Dendritic cell treated with granulocyte-macrophage colony-stimulating factor and Interleukin-4, amounts not matched to agents 40 ng/mL and 50 ng/mL, for 4 days (primary cell): Measurements from ENCODE around the gene SNX9.
"Not testable (repeated sequence)": the region's sequence is repeated elsewhere in the genome, so short reads cannot be mapped to it uniquely, and the experiment has no call there.

Experiments
- H3K27ac Mint-ChIP-seq: one replicate; pipeline ENCODE4 v1.8.0; 2022; ENCODE audit warnings: mild to moderate bottlenecking, mixed read lengths
- H3K27me3 Mint-ChIP-seq: one replicate; pipeline ENCODE4 v1.8.0; 2022; ENCODE audit warnings: mild to moderate bottlenecking, mixed read lengths
- H3K36me3 Mint-ChIP-seq: one replicate; pipeline ENCODE4 v1.8.0; 2022; ENCODE audit warnings: low read depth, mixed read lengths
- H3K4me1 Mint-ChIP-seq: one replicate; pipeline ENCODE4 v1.8.0; 2022; ENCODE audit warnings: low read depth, mixed read lengths
- H3K4me3 Mint-ChIP-seq: one replicate; pipeline ENCODE4 v1.8.0; 2022; ENCODE audit warnings: mild to moderate bottlenecking, moderate library complexity, mixed read lengths
- H3K9me3 Mint-ChIP-seq: one replicate; pipeline ENCODE4 v1.8.0; 2022; ENCODE audit warnings: mixed read lengths
- intact Hi-C: fragments of 100-400 bp; cut with micrococcal nuclease; formaldehyde crosslinking; loops from one replicate; pipeline ENCODE4 v1.15.0; 2022

SNX9 gene

GRCh38 chr6:157937318-157937717 lies 114.3 kb downstream of the SNX9 start:
- Mint-ChIP-seq H3K4me1 (no peaks in the 10 kb centered on the region), H3K9me3 (no peaks in the 10 kb centered on the region), H3K4me3 (no peak overlapping the region), H3K27me3 (no peaks in the 10 kb centered on the region), H3K27ac (no peak overlapping the region), H3K36me3 (peaks cover 93% of the 10 kb centered on the region)
- intact Hi-C loops = no loop called here

DNA sequence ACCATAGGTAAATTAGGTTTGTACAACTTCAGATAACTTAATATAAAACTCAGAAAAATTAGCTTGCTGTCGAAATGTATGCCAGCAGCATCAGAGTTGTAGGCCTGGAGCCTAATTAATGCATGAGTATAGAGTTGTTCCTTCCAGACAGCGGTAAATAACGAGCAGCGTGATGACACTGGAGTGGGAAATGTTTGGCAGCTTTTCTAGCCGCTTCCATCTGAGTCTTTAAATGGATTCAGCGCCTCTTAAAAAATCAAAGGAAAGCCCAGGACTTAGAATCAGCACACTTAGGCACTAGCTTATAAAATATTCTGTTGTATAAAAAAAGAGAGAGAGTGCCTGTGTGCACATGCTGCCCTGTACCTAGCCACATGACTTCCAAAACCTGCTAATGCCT lies 114.9 kb downstream of the SNX9 start:
- no peak overlapping the region for H3K4me3 Mint-ChIP-seq
- H3K9me3 Mint-ChIP-seq = no peaks in the 10 kb centered on the region
- H3K4me1 Mint-ChIP-seq = no peaks in the 10 kb centered on the region
- intact Hi-C loops = no loop called here
- no peaks in the 10 kb centered on the region for H3K27me3 Mint-ChIP-seq
- H3K27ac Mint-ChIP-seq = no peak overlapping the region
- peaks cover 93% of the 10 kb centered on the region for H3K36me3 Mint-ChIP-seq

DNA sequence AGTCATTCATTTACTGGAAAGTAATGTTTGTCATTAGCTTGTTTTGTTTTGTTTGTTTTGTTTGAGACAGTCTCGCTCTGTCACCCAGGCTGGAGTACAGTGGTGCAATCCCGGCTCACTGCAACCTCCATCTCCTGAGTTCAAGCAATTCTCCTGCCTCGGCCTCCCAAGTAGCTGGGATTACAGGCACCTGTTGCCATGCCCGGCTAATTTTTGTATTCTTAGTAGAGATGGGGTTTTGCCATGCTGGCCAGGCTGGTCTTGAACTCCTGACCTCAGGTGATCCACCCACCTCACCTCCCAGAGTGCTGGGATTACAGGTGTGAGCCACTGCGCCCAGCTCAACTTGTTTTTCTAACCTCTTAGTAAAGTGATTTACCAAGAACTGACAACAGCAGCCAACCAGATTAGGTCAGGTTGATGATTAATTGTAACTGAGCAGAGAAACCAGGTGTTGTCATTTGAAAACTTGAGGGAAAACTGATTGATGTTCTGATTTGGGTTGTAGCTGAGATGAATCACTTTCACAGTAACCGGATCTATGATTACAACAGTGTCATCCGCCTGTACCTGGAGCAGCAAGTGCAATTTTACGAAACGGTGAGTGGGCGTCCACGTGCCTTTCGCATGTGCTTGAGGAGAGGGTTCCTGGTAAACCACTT lies 117.5 kb downstream of the SNX9 start:
- H3K9me3 Mint-ChIP-seq, H3K4me3 Mint-ChIP-seq, H3K27ac Mint-ChIP-seq, intact Hi-C loops, H3K27me3 Mint-ChIP-seq, H3K4me1 Mint-ChIP-seq: not testable (repeated sequence)
- peaks cover 94% of the 10 kb centered on the region for H3K36me3 Mint-ChIP-seq

DNA sequence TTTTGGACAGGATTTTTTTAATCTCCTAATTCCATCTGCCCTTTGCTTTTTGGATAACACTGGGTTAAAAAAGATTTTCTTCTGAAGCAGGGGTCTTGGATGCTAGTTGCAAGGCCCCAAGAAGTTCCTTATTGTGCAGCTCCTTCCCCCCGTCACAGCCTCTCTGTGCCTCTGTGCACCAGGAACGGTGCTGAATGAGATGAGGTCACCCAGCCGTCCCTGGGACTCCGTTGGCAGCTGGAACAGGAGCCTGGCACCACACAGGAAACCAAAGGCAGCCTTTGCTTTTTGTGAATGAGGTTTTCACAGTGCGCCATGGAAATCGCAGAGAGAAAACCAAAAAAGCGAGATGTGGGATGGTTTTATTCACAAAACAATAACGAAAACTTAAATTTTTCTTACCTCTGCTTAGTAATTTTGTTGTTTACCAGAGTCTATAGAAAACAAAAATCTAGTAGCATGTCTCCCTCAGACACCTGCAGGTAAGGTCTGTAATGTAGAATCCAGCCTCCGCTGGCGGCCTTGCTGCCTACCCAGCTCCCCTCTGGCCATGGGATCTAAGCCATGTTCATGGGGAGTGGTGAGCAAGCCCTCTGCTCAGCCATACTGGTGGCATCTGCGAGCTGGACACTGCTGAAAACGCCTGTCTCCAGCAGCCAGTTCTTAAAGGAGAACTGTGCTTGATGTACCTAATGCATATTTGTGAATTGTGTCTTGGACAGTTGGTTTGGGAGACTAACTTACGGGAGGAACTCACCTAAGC lies 118.2 kb downstream of the SNX9 start:
- no peaks in the 10 kb centered on the region for H3K4me1 Mint-ChIP-seq
- no peaks in the 10 kb centered on the region for H3K9me3 Mint-ChIP-seq
- intact Hi-C loops = no loop called here
- peaks cover 94% of the 10 kb centered on the region for H3K36me3 Mint-ChIP-seq
- no peak overlapping the region for H3K4me3 Mint-ChIP-seq
- H3K27me3 Mint-ChIP-seq = no peaks in the 10 kb centered on the region
- no peak overlapping the region for H3K27ac Mint-ChIP-seq

DNA sequence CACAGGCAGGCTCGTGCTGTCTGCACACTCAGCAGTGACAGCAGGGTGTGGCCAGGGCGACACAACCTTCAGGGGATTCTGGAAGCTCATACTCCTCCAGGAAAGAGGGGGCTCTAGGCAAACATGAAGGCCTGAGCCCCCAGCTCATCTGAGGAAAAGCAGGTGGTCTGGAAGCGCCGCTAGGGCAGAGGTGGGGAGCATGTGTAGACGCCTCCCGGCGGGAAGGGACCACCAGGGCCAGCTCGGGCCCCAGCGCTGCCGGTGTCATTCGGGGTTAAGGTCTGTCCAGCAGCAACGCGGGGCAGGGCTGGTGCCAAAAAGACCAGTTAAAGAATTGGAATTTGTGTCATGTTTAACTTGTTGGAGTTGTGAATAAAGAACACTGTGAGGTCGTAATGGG lies 119.3 kb downstream of the SNX9 start:
- H3K36me3 Mint-ChIP-seq = peaks cover 94% of the 10 kb centered on the region
- H3K27me3 Mint-ChIP-seq = no peaks in the 10 kb centered on the region
- intact Hi-C loops = no loop called here
- H3K9me3 Mint-ChIP-seq = no peaks in the 10 kb centered on the region
- H3K4me1 Mint-ChIP-seq = no peaks in the 10 kb centered on the region
- no peak overlapping the region for H3K4me3 Mint-ChIP-seq
- no peak overlapping the region for H3K27ac Mint-ChIP-seq

GRCh38 chr6:157943249-157943963 lies 120.4 kb downstream of the SNX9 start:
- no peak overlapping the region for H3K27ac Mint-ChIP-seq
- H3K27me3 Mint-ChIP-seq = no peaks in the 10 kb centered on the region
- peaks cover 83% of the 10 kb centered on the region for H3K36me3 Mint-ChIP-seq
- no peaks in the 10 kb centered on the region for H3K9me3 Mint-ChIP-seq
- no peak overlapping the region for H3K4me3 Mint-ChIP-seq
- no peaks in the 10 kb centered on the region for H3K4me1 Mint-ChIP-seq
- intact Hi-C loops = no loop called here

- peaks cover 2% of the 10 kb centered on the region for H3K27me3 Mint-ChIP-seq
- H3K9me3 Mint-ChIP-seq = no peaks in the 10 kb centered on the region
- no peaks in the 10 kb centered on the region for H3K4me1 Mint-ChIP-seq
- peaks cover 78% of the 10 kb centered on the region for H3K36me3 Mint-ChIP-seq
- no peak overlapping the region for H3K4me3 Mint-ChIP-seq
- no peak overlapping the region for H3K27ac Mint-ChIP-seq
- intact Hi-C loops = no loop called here
These were observed 120.9 kb downstream of the SNX9 start for GRCh38 chr6:157943964-157944283.

DNA sequence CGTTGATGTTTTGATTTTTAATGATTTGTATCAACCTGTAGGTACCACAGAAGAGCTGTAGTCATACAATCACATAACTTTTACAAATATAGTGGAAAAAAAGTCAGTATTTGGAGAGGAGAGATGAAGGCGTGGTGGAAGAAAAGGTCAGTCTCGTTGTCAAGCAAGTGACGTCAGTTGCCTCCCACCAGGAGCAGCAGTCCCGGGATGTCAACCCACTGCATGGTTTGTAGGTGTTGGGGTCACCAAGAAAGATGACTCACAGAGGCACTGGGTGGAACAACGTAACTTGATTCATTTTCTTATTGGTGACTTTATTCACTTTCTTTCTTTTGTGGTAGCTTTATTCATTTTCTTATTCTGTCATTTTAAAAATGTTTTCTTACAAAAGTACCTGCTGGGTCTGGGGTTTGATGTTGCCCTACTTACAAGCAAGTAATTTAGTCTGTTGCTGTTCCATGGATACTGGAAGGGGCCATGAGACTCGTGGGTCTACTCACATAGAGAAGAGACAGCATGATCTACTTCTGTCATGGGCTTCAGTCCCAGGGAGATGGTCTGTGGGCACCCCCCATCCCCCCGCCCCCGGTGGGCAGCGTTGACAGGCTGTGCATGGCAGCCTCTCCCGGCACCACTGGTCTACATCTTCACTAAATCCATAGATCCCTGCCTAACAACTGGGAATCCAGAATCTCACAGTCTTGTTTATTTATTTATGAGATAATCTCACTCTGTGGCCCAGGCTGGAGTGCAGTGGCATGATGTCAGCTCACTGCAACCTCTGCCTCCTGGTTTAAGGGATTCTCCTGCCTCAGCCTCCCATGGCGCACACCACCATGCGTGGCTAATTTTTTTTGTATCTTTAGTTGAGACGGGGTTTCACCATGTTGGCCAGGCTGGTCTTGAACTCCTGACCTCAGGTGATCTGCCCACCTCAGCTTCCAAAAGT lies 122.2 kb downstream of the SNX9 start:
- Mint-ChIP-seq H3K9me3 (peaks cover 8% of the 10 kb centered on the region), H3K27ac (no peak overlapping the region), H3K36me3 (peaks cover 65% of the 10 kb centered on the region), H3K4me3 (no peak overlapping the region), H3K4me1 (no peaks in the 10 kb centered on the region), H3K27me3 (peaks cover 5% of the 10 kb centered on the region)
- intact Hi-C loops = loop anchor here (5.0 kb wide), 1 partner anchor 127 kb away; no protein-coding TSS in a partner anchor

- peaks cover 6% of the 10 kb centered on the region for H3K27me3 Mint-ChIP-seq
- H3K9me3 Mint-ChIP-seq = peaks cover 9% of the 10 kb centered on the region
- H3K4me1 Mint-ChIP-seq = no peaks in the 10 kb centered on the region
- H3K27ac Mint-ChIP-seq = no peak overlapping the region
- no peak overlapping the region for H3K4me3 Mint-ChIP-seq
- H3K36me3 Mint-ChIP-seq = peaks cover 56% of the 10 kb centered on the region
- intact Hi-C loops = loop anchor here (5.0 kb wide), 1 partner anchor 126 kb away; no protein-coding TSS in a partner anchor
These were observed 123.1 kb downstream of the SNX9 start for GRCh38 chr6:157946053-157946617.

DNA sequence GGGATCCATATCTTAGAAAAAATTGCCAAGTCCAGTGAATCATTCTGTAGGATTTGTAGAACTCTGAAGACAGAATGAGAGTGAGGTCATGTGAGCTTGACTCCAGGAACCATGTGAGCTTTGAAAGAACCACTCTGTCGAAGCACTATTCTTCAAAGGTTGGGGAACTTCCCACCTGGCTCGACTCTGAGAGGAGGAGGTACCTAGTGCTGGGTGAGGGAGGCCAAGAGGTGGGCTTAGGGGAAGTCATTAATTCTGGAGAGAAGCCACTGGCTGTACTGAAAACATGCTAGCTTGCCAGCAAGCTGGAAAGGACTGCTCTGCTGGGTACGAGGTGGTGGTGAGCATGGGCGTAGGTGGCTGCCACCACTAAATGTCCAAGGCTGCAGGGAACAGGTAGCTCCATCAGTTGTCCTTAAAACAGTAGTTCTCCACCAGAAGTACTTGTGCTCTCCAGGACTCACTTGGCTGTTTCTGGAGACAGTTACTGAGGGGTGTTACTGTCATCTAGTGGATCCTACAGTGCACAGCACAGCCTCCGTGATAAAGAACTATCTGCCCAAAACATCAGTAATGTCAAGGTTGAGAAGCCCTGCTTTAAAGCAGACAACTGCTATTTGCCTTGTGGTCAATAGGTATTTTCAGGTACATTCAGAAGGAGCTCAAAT lies 124.0 kb downstream of the SNX9 start:
- no peak overlapping the region for H3K27ac Mint-ChIP-seq
- H3K4me3 Mint-ChIP-seq = no peak overlapping the region
- peaks cover 9% of the 10 kb centered on the region for H3K9me3 Mint-ChIP-seq
- H3K36me3 Mint-ChIP-seq = peaks cover 47% of the 10 kb centered on the region
- intact Hi-C loops = loop anchor here (5.0 kb wide), 1 partner anchor 125 kb away; no protein-coding TSS in a partner anchor
- H3K4me1 Mint-ChIP-seq = no peaks in the 10 kb centered on the region
- peaks cover 7% of the 10 kb centered on the region for H3K27me3 Mint-ChIP-seq

- H3K4me1 Mint-ChIP-seq, H3K4me3 Mint-ChIP-seq, H3K9me3 Mint-ChIP-seq, H3K36me3 Mint-ChIP-seq, H3K27ac Mint-ChIP-seq, intact Hi-C loops: not testable (repeated sequence)
- peaks cover 21% of the 10 kb centered on the region for H3K27me3 Mint-ChIP-seq
These were observed 127.9 kb downstream of the SNX9 start for GRCh38 chr6:157950899-157951298.

DNA sequence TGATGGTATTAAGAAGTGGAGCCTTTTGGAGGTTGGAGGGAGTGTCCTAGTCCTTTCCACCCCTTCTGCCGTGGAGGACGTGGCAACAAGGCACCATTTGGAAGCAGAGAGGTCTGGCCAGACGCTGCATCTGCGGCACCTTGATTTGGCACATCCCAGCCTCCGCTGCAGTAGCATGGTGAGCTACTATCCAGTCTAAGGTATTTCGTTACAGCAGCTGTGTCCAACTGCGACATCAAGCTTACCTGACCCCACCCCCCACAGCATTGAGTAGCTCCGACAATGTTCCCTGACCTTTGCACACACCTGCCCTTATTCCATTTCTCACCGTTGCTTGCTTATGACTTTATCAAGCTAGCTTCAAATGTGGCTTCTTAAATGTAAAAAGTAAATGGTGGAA lies 128.8 kb downstream of the SNX9 start:
- peaks cover 9% of the 10 kb centered on the region for H3K9me3 Mint-ChIP-seq
- H3K27ac Mint-ChIP-seq = no peak overlapping the region
- no peaks in the 10 kb centered on the region for H3K4me1 Mint-ChIP-seq
- H3K36me3 Mint-ChIP-seq = no peaks in the 10 kb centered on the region
- peaks cover 21% of the 10 kb centered on the region for H3K27me3 Mint-ChIP-seq
- intact Hi-C loops = no loop called here
- H3K4me3 Mint-ChIP-seq = no peak overlapping the region

- peaks cover 21% of the 10 kb centered on the region for H3K27me3 Mint-ChIP-seq
- intact Hi-C loops = no loop called here
These were observed 129.9 kb downstream of the SNX9 start for GRCh38 chr6:157952861-157953351.

More at GRCh38 chr6:157952861-157953351, 129.9 kb downstream of the SNX9 start:
- Mint-ChIP-seq H3K27ac (no peak overlapping the region), H3K4me3 (no peak overlapping the region), H3K36me3 (no peaks in the 10 kb centered on the region), H3K9me3 (peaks cover 12% of the 10 kb centered on the region), H3K4me1 (no peaks in the 10 kb centered on the region)
